Measurements from ENCODE around the gene LSM2. TPM values are rescaled to one million over a fixed set of nuclear protein-coding genes. Genes with fewer than 3 reads are reported as not detected.
"Not testable (repeated sequence)": the region's sequence is repeated elsewhere in the genome, so short reads cannot be mapped to it uniquely, and the experiment has no call there.

LSM2 gene
- total RNA-seq, 2 experiments from 2014 or later, result 78.4 to 82.6 TPM

- Histone ChIP-seq H3K79me2 (ENCODE audit: insufficient read depth, low read depth, low read length) (peaks cover 32% of the 10 kb centered on the region), H3K27ac (ENCODE audit: low read depth, low read length, poor library complexity, severe bottlenecking) (peak overlapping the region; percentile 47), H3K4me2 (ENCODE audit: low read length) (peak overlapping the region; percentile 90), H3K4me3 (ENCODE audit: low read depth, low read length, poor library complexity, severe bottlenecking) (peak overlapping the region; percentile 90), H3K9me2 (ENCODE audit: insufficient read depth, low read length) (no peaks in the 10 kb centered on the region), H4K20me1 (ENCODE audit: insufficient read depth, low read length) (no peaks in the 10 kb centered on the region), H3K36me3 (ENCODE audit: insufficient read depth, low read length) (peaks cover 53% of the 10 kb centered on the region), H3K9me3 (ENCODE audit: low read length) (no peaks in the 10 kb centered on the region), H2AFZ (ENCODE audit: low read length) (no peak overlapping the region; the same call in 1 of the 2 replicates), H3K4me1 (ENCODE audit: insufficient read depth, low read length, poor library complexity, severe bottlenecking) (peaks cover 62% of the 10 kb centered on the region)
- no peak for TF ChIP-seq CTCF (conservative IDR thresholded peaks at IDR 0.05; ENCODE audit: low read length)
- TF ChIP-seq EZH2phosphoT487 (IDR thresholded peaks at IDR 0.05; ENCODE audit: borderline replicate concordance, low read depth, low read length), result no peak
- BruUV-seq (replicated peaks), result no TSS peak
- ChIA-PET POLR2A (interaction anchor here (0.6 kb wide), 1 partner anchor 53 kb away, joined by 3 read pairs; no protein-coding TSS in a partner anchor), CTCF (ENCODE audit: unreplicated experiment) (no interaction called here)
- intact Hi-C loops (cut with micrococcal nuclease; ENCODE audit: unreplicated experiment), result loop anchor here (2.0 to 10.0 kb wide), 2 partner anchors 68 to 250 kb away; partner anchors contain the start of genes ATP6V1G2, DDX39B, NEU1 and NFKBIL1
- DNase-seq (ENCODE audit: low spot score), result peak; percentile 43
Measured at GRCh38 chr6:31794294-31794865, 12.4 kb downstream of the LSM2 start.

GRCh38 chr6:31793927-31794245 lies 12.9 kb downstream of the LSM2 start:
- Histone ChIP-seq H3K4me1 (ENCODE audit: insufficient read depth, low read length, poor library complexity, severe bottlenecking) (peaks cover 67% of the 10 kb centered on the region), H3K4me3 (ENCODE audit: low read depth, low read length, poor library complexity, severe bottlenecking) (peak overlapping the region; percentile 90), H3K36me3 (ENCODE audit: insufficient read depth, low read length) (peaks cover 52% of the 10 kb centered on the region), H3K79me2 (ENCODE audit: insufficient read depth, low read depth, low read length) (peaks cover 36% of the 10 kb centered on the region), H3K4me2 (ENCODE audit: low read length) (peak overlapping the region; percentile 90), H3K27ac (ENCODE audit: low read depth, low read length, poor library complexity, severe bottlenecking) (peak overlapping the region; percentile 47)
- POLR2A ChIA-PET, result interaction anchor here (0.6 kb wide), 1 partner anchor 81 kb away, joined by 3 read pairs; no protein-coding TSS in a partner anchor
- H4K20me1 ChIP-seq (ENCODE audit: insufficient read depth, low read length); CTCF ChIA-PET (ENCODE audit: unreplicated experiment); DNase-seq (ENCODE audit: low spot score); H3K9me3 ChIP-seq (ENCODE audit: low read length); H2AFZ ChIP-seq (ENCODE audit: low read length); BruUV-seq (replicated peaks); H3K9me2 ChIP-seq (ENCODE audit: insufficient read depth, low read length): not testable (repeated sequence)
- intact Hi-C loops (cut with micrococcal nuclease; ENCODE audit: unreplicated experiment), result loop anchor here (2.0 to 10.0 kb wide), 2 partner anchors 69 to 249 kb away; partner anchors contain the start of genes ATP6V1G2, DDX39B, NEU1 and NFKBIL1

- Histone ChIP-seq H3K9me3 (ENCODE audit: low read length) (no peaks in the 10 kb centered on the region), H2AFZ (ENCODE audit: low read length) (no peak overlapping the region), H3K4me2 (ENCODE audit: low read length) (no peak overlapping the region), H3K27ac (ENCODE audit: low read depth, low read length, poor library complexity, severe bottlenecking) (no peak overlapping the region), H3K36me3 (ENCODE audit: insufficient read depth, low read length) (peaks cover 60% of the 10 kb centered on the region), H3K9me2 (ENCODE audit: insufficient read depth, low read length) (no peaks in the 10 kb centered on the region), H3K79me2 (ENCODE audit: insufficient read depth, low read depth, low read length) (peaks cover 40% of the 10 kb centered on the region), H3K4me3 (ENCODE audit: low read depth, low read length, poor library complexity, severe bottlenecking) (no peak overlapping the region), H4K20me1 (ENCODE audit: insufficient read depth, low read length) (no peaks in the 10 kb centered on the region), H3K4me1 (ENCODE audit: insufficient read depth, low read length, poor library complexity, severe bottlenecking) (peaks cover 68% of the 10 kb centered on the region)
- TF ChIP-seq CTCF (conservative IDR thresholded peaks at IDR 0.05; ENCODE audit: low read length) (no peak), EZH2phosphoT487 (IDR thresholded peaks at IDR 0.05; ENCODE audit: borderline replicate concordance, low read depth, low read length) (no peak)
- no TSS peak for BruUV-seq (replicated peaks)
- ChIA-PET CTCF (ENCODE audit: unreplicated experiment) (no interaction called here), POLR2A (no interaction called here)
- DNase-seq (ENCODE audit: low spot score), result no peak
- intact Hi-C loops (cut with micrococcal nuclease; ENCODE audit: unreplicated experiment), result loop anchor here (10.0 kb wide), 1 partner anchor 248 kb away; the partner anchor contains the start of genes ATP6V1G2, DDX39B and NFKBIL1
Measured at GRCh38 chr6:31792761-31793171, 14.0 kb downstream of the LSM2 start.
